Keratinocyte (primary cell): ENCODE measurements around the gene ATP6V0E1. TPM values are rescaled to one million over a fixed set of nuclear protein-coding genes. Genes with fewer than 3 reads are reported as not detected.

Experiments used
- DNase-seq: peaks from one replicate; pipeline ENCODE4 v3.0.0-alpha.2; 2011; ENCODE audit warnings: low read depth, missing footprints, low spot score
- FAIRE-seq: peaks from 2 replicates; lab custom pipeline; 2011; peaks lifted over from hg19 to GRCh38; lab: Jason Lieb, UNC
- H2AFZ ChIP-seq: 2 replicates; pipeline ENCODE4 v1.6.0; 2012; ENCODE audit warnings: low read length, control low read depth, inconsistent platforms; ENCODE audit not compliant: control insufficient read depth
- H3K27ac ChIP-seq: 2 replicates; pipeline ENCODE4 v1.5.1; 2011; ENCODE audit warnings: low read length; ENCODE audit not compliant: control insufficient read depth, insufficient read depth
- H3K27me3 ChIP-seq: 3 replicates; pipeline ENCODE4 v1.6.0; 2011; ENCODE audit warnings: low read length; ENCODE audit not compliant: control insufficient read depth, insufficient read depth; ENCODE audit errors: extremely low read depth
- H3K36me3 ChIP-seq, 2 experiments: 2 replicates in 1 of 2; 3 replicates in 1 of 2; pipeline ENCODE4 v1.5.1; 2011; ENCODE audit warnings: low read length in 2 of 2, mild to moderate bottlenecking in 1 of 2; ENCODE audit not compliant: control insufficient read depth in 2 of 2, insufficient read depth in 2 of 2; ENCODE audit errors: extremely low read depth in 1 of 2
- H3K4me1 ChIP-seq: 3 replicates; pipeline ENCODE4 v1.5.1; 2011; ENCODE audit warnings: low read length; ENCODE audit not compliant: control insufficient read depth, insufficient read depth; ENCODE audit errors: extremely low read depth
- H3K4me2 ChIP-seq: 3 replicates; pipeline ENCODE4 v1.6.0; 2011; ENCODE audit warnings: low read depth, low read length; ENCODE audit not compliant: control insufficient read depth, insufficient read depth; ENCODE audit errors: extremely low read depth
- H3K4me3 ChIP-seq, 3 experiments: fragments of 200-600 bp in 1 of 3; sonication (generic) in 1 of 3; 2 replicates in 2 of 3; 3 replicates in 1 of 3; pipeline ENCODE4 v1.5.1; 2011 to 2016; ENCODE audit warnings: low read length in 3 of 3, mild to moderate bottlenecking in 3 of 3, control low read depth in 2 of 3, inconsistent platforms in 1 of 3, low read depth in 1 of 3, mixed read lengths in 1 of 3, mixed run types in 1 of 3, moderate library complexity in 1 of 3; ENCODE audit not compliant: control insufficient read depth in 2 of 3, insufficient read depth in 2 of 3; ENCODE audit errors: extremely low read depth in 1 of 3
- H3K79me2 ChIP-seq: 2 replicates; pipeline ENCODE4 v1.6.0; 2012; ENCODE audit warnings: low read length; ENCODE audit not compliant: control insufficient read depth, insufficient read depth
- H3K9ac ChIP-seq: 3 replicates; pipeline ENCODE4 v1.6.0; 2011; ENCODE audit warnings: low read length; ENCODE audit not compliant: control insufficient read depth, insufficient read depth; ENCODE audit errors: extremely low read depth
- H3K9me1 ChIP-seq: 3 replicates; pipeline ENCODE4 v1.6.0; 2011; ENCODE audit warnings: low read length; ENCODE audit not compliant: control insufficient read depth, insufficient read depth; ENCODE audit errors: extremely low read depth
- H3K9me3 ChIP-seq: 2 replicates; pipeline ENCODE4 v1.5.1; 2012; ENCODE audit warnings: low read depth, low read length; ENCODE audit not compliant: control insufficient read depth
- H4K20me1 ChIP-seq: 3 replicates; pipeline ENCODE4 v1.6.0; 2011; ENCODE audit warnings: low read length; ENCODE audit not compliant: control insufficient read depth, insufficient read depth; ENCODE audit errors: extremely low read depth
- CTCF ChIP-seq, 3 experiments: IDR thresholded peaks in 1 of 3; conservative IDR thresholded peaks in 1 of 3; optimal IDR thresholded peaks in 1 of 3; 2 replicates in 2 of 3; 3 replicates in 1 of 3; pipeline versions ENCODE3 to v1.5.1; 2011; ENCODE audit warnings: low read length in 3 of 3, mild to moderate bottlenecking in 3 of 3, moderate library complexity in 2 of 3, control low read depth in 1 of 3, inconsistent platforms in 1 of 3; ENCODE audit not compliant: insufficient read depth in 2 of 3; ENCODE audit errors: extremely low read depth in 1 of 3
- EZH2 ChIP-seq: IDR thresholded peaks from one replicate; pipeline ENCODE4 v1.6.1; 2012; ENCODE audit warnings: inconsistent platforms, mild to moderate bottlenecking, low read length, moderate library complexity
- dilution Hi-C: fragments of 300-500 bp; cut with MboI; formaldehyde crosslinking; loops from one replicate; pipeline ENCODE4 v1.7.0; 2020; ENCODE audit warnings: low sequenced_read_pairs; ENCODE audit not compliant: extremely low pct_ligation_motif_present
- polyA plus RNA-seq, 5 experiments: library from polyadenylated mRNA; depleted of rRNA in 3 of 5; stranded (reverse) in 3 of 5; stranded (forward) in 1 of 5; unstranded in 1 of 5; fragments of >200 nt; gene quantifications; 1 replicate in 1 of 5; 2 replicates in 3 of 5; 3 replicates in 1 of 5; pipeline versions ENCODE4 v1.2.1 to v1.2.3, GENCODE V29; 2011 to 2012; ENCODE audit warnings: missing spikeins in 2 of 5, low read depth in 1 of 5, low replicate concordance in 1 of 5

Gene ATP6V0E1
- polyA plus RNA-seq, 1 donor (not counting 4 experiments of a cell fraction or from before 2014, with no cell fraction given) = 533 TPM

- H3K4me3 ChIP-seq = no peak overlapping the region
- no peak overlapping the region for H2AFZ ChIP-seq
- H3K4me2 ChIP-seq = no peak overlapping the region
- TF ChIP-seq EZH2 = no peak
- TF ChIP-seq CTCF (optimal IDR thresholded peaks at IDR 0.05 in 1 of 3, IDR thresholded peaks at IDR 0.05 in 1 of 3, conservative IDR thresholded peaks at IDR 0.05 in 1 of 3; ENCODE audit: extremely low read depth in 1 of 3, insufficient read depth in 2 of 3, low read length in 3 of 3) = no peak
- H3K4me1 ChIP-seq = no peaks in the 10 kb centered on the region
- H3K9me3 ChIP-seq = no peaks in the 10 kb centered on the region
- DNase-seq (no peak), FAIRE-seq (no peak)
- H4K20me1 ChIP-seq = no peaks in the 10 kb centered on the region
- H3K9ac ChIP-seq = no peak overlapping the region
- dilution Hi-C loops = no loop called here
- H3K27me3 ChIP-seq = no peaks in the 10 kb centered on the region
- peaks cover 8 to 22% of the 10 kb centered on the region in 2 experiments for H3K36me3 ChIP-seq
- H3K27ac ChIP-seq = no peak overlapping the region
- no peaks in the 10 kb centered on the region for H3K79me2 ChIP-seq
- H3K9me1 ChIP-seq = no peaks in the 10 kb centered on the region
Observed at GRCh38 chr5:172939611-172940267, 43.8 kb upstream of the ATP6V0E1 start.

GRCh38 chr5:172940268-172941066, 43.1 kb upstream of the ATP6V0E1 start:
- H4K20me1 ChIP-seq = no peaks in the 10 kb centered on the region
- no peak for FAIRE-seq

More at GRCh38 chr5:172940268-172941066, 43.1 kb upstream of the ATP6V0E1 start:
- H3K4me3 ChIP-seq = no peak overlapping the region
- H2AFZ ChIP-seq = no peak overlapping the region
- peaks cover 8 to 22% of the 10 kb centered on the region in 2 experiments for H3K36me3 ChIP-seq
- H3K79me2 ChIP-seq = no peaks in the 10 kb centered on the region
- TF ChIP-seq EZH2 (no peak), CTCF (optimal IDR thresholded peaks at IDR 0.05 in 1 of 3, IDR thresholded peaks at IDR 0.05 in 1 of 3, conservative IDR thresholded peaks at IDR 0.05 in 1 of 3; ENCODE audit: extremely low read depth in 1 of 3, insufficient read depth in 2 of 3, low read length in 3 of 3) (no peak)
- H3K9me1 ChIP-seq = no peaks in the 10 kb centered on the region
- H3K9me3 ChIP-seq = no peaks in the 10 kb centered on the region
- DNase-seq = no peak
- dilution Hi-C loops = no loop called here
- no peaks in the 10 kb centered on the region for H3K27me3 ChIP-seq
- no peak overlapping the region for H3K27ac ChIP-seq
- H3K4me2 ChIP-seq = no peak overlapping the region
- H3K9ac ChIP-seq = no peak overlapping the region
- H3K4me1 ChIP-seq = no peaks in the 10 kb centered on the region
